Fibroblast of skin of left biceps (primary cell): ENCODE data around the gene CPNE1.

ENCODE experiments used
- DNase-seq, 2 experiments: peaks; one replicate each; pipeline ENCODE4 v3.0.0-alpha.2; 2013; ENCODE audit warnings: low read depth in 2 of 2

The CPNE1 gene

DNA sequence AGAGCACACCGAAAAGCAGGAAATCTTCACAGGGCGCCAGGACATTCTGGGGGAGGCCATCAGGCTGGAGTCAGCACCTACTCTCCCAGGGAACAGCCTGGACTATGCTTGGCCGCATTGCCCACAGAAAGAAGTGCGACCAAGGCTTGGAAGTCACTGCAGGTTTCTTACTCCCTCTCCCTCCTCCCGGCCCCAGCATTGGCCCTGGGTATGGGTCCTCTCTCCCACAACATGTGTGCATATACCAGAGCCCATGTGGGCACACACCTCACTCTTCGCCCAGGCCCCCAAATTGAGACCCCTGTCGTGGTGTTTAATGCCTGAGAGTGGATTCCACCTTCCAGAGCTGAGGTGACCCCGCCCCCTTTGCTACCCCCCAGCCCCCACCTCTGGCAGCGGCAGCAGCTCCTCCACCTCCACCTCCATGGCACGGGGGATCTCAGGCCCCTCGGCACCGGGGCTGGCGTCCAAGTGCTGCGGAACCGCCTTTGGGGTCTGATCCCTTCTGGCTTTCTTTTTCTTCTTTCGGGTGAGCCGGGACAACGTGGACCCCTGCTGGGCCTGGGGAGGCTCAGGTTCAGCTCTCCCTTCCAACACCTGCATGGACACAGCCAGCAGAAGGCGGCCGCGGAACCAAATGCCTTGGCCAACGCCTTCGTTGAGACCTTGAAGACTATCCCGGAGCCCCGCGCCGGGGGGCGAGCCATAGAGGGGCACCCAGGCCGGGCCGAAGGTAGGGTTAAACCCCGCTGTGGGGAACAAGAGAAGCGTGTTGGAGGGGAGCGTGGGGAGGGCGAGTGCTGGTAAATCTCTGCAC is 64.3 kb downstream of the CPNE1 start:
- no peak for DNase-seq

- no peak for DNase-seq
These were observed 65.0 kb downstream of the CPNE1 start for GRCh38 chr20:35599776-35600120.

DNA sequence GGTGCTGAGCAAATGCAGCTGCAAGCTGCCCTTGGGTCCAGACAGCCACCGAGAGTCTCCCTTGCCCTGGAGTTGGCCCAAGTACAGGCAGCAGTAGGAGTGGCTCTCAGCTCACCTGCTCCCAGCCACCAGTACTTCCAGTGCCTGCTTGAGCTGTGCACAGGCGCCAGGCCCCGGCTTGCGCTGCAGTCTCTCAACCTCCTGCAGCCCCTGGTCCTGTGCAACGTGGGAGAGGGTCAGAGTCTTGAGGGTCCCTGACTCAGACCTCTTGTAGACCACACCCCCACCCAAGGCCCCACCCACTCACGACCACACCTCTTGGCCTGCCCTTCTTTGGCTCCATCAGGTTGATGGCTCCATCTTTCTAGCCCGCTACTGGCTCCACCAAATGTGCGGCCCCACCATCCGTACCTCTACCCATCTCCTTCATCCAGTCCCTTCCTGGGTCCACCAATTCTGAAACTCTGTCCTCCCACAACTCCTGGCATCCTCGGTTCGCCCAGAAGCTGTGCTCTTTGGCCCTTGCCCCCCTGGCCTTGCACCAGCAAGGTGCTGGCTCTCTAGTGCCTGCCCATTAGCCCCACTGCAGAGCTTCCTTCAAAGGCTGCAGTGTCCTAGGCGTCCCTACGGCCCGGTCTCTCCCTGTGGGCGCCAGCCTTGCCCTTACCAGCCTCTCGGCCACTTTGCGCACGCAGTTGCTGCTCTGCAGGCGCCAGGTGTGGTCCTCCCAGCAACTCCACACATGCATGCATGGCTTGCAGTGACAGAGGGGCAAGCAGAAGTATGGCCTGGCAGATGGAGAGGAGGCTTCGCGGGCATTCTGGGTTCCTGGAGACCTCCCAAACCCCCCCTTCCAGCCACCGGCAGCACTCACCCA is 65.6 kb downstream of the CPNE1 start:
- no peak for DNase-seq

DNA sequence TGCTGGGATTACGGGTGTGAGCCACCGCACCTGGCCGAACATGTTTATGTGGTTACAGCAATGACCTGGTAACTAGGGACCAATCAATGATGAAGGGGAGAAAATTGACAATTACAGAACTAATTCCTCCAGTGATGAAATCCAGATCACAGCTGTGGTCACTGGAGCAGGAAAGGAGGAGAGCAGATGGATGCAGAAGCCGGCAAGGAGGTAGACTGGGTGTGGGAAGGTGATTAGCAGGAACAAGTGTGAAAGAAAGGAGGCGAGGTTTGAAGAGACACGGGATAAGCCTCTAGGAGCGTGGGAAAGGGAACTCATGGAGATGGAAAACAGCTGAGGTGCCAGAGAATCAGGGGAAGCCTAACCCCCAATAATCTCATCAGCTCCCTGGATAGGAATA is 66.2 kb downstream of the CPNE1 start:
- no peak for DNase-seq

GRCh38 chr20:35597186-35597585 is 67.5 kb downstream of the CPNE1 start:
- DNase-seq, result no peak

- DNase-seq, result no peak
These were observed 68.8 kb downstream of the CPNE1 start for GRCh38 chr20:35595901-35596300.

DNA sequence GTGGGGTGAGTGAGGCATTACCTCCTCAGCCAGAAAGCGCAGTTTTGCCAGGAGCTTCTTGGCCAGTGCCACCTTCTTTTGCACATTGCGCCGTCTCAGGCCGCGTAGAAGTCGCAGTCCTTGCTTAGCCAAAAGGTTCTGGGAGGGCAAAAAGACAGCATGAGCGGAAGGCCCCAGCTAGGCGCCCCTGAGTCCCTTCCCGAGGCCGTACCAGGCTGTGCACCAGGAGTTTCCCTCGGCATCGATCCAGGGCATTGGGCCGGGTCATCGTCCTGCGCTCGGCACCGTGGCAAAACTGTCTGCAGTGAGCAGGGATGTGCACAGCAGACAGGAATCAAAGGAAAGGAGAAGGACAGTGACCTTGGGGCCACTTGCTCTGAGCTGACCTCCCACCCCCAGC is 69.2 kb downstream of the CPNE1 start:
- DNase-seq, result no peak

GRCh38 chr20:35592339-35592974 is 72.2 kb downstream of the CPNE1 start:
- no peak for DNase-seq

GRCh38 chr20:35588397-35588796 is 76.3 kb downstream of the CPNE1 start:
- DNase-seq, result no peak

GRCh38 chr20:35587436-35587835 is 77.3 kb downstream of the CPNE1 start:
- DNase-seq, result no peak

DNA sequence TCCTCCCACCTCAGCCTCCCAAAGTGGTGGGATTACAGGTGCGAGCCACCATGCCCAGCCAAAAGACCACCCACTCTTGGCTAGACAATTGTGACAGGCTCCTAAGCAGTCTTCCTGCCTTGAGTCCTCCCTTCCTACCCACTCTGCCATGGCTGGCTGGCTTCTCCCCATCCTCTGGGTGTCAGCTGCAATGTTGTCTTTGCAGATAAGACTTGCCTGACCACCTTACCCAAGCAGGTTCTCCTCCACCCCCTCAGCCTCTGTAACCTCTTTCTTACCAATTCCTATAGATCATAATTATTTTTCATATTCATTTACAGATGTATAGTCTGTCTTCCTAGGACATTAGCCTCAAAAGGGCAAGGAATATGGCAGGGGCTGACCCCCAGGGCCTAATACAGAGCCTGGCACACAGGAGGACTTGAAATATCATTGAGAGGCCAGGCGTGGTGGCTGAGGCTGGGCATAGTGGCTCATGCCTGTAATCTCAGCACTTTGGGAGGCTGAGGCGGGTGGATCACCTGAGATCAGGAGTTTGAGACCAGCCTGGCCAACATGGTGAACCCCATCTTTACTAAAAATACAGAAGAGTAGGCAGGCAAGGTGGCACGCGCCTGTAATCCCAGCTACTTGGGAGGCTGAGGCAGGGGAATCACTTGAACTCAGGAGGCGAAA is 77.8 kb downstream of the CPNE1 start:
- DNase-seq, result no peak

GRCh38 chr20:35583636-35584560 is 80.8 kb downstream of the CPNE1 start:
- DNase-seq, result no peak

GRCh38 chr20:35582741-35583404 is 81.8 kb downstream of the CPNE1 start:
- no peak for DNase-seq

DNA sequence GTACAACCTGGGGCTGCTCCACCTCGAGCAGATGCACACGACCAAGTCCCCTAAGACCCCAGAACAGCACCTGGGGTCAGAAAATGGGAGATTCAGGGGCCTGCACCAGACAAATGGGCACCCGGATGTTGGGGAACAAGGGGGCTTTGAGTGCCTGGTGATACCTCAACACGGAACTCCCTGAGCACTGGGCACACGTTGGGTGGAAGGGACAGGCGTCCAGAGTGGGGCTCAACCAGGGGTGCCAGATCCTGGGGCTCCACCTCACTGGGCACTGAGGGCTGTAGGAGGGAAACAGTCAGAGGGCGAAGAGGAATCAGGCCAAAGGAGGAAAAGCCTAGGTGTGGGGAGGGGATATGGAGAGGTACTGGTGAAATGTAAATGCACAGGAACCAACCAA is 82.6 kb downstream of the CPNE1 start:
- DNase-seq, result no peak

GRCh38 chr20:35579196-35579595 is 85.5 kb downstream of the CPNE1 start:
- no peak for DNase-seq

DNA sequence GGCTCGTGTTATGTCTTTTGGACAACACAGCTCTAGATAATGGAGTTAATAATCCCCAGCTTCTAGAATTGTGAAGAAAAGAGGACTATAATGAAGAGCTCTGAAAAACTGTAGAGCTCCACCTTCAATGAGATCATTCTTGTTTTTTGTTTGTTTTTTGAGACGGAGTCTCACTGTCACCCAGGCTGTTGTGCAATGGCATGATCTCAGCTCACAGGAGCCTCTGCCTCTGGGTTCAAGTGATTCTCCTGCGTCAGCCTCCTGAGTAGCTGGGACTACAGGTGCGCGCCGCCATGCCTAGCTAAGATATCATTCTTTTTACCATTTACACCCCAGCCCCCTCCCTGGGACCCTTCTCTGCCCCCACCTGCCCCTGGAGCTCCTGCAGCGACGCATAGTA is 86.2 kb downstream of the CPNE1 start:
- DNase-seq, result no peak

- no peak for DNase-seq
These were observed 87.9 kb downstream of the CPNE1 start for GRCh38 chr20:35576816-35577215.
